IMR-90 (cell line): ENCODE data around the gene MT1X. TPM values are rescaled to one million over a fixed set of nuclear protein-coding genes. Genes with fewer than 3 reads are reported as not detected.

Source experiments
- ATAC-seq: fragments of 200-7000 bp; cut with Tn5 transposase; 2 replicates; pipeline ENCODE4 v1.9.1; 2020; ENCODE audit warnings: low read depth, mild to moderate bottlenecking, moderate library complexity
- BruUV-seq: library from RNA; stranded (reverse); fragments of 400-500 nt; replicated peaks from 2 replicates; lab custom pipeline; 2021; lab: Mats Ljungman, UMichigan
- CTCF ChIA-PET: fragments of 300-600 bp; formaldehyde crosslinking; extraction: SDS; loops from one replicate; lab custom pipeline; 2021; ENCODE audit warnings: antibody characterized with exemption; lab: Yijun Ruan, JAX
- POLR2A ChIA-PET: fragments of 300-600 bp; sonication (Branson Sonifier 250); formaldehyde crosslinking; loops from one replicate; lab custom pipeline; 2022; ENCODE audit warnings: antibody characterized with exemption; ENCODE audit not compliant: unreplicated experiment; lab: Charles Lee
- DNase-seq: peaks from one replicate; pipeline ENCODE4 v3.0.0; 2013
- H2AFZ ChIP-seq: replicated peaks from 2 replicates; pipeline ENCODE3; 2013; ENCODE audit warnings: low read length, mild to moderate bottlenecking; ENCODE audit not compliant: poor library complexity
- H2AK5ac ChIP-seq: 2 replicates; pipeline ENCODE4 v1.6.1; 2013; ENCODE audit warnings: low read depth, low read length, inconsistent platforms
- H2AK9ac ChIP-seq: replicated peaks from 2 replicates; pipeline ENCODE3; 2013; ENCODE audit warnings: mild to moderate bottlenecking, low read depth, low read length, moderate library complexity; ENCODE audit not compliant: poor library complexity
- H2BK120ac ChIP-seq: 2 replicates; pipeline ENCODE4 v1.6.1; 2013; ENCODE audit warnings: low read depth, low read length, inconsistent platforms
- H2BK15ac ChIP-seq: 3 replicates; pipeline ENCODE4 v1.6.1; 2013; ENCODE audit warnings: low read depth, low read length, inconsistent platforms
- H2BK20ac ChIP-seq: 2 replicates; pipeline ENCODE4 v1.6.1; 2013; ENCODE audit warnings: low read depth, mild to moderate bottlenecking, inconsistent platforms, low read length, moderate library complexity
- H2BK5ac ChIP-seq: 2 replicates; pipeline ENCODE4 v1.6.1; 2013; ENCODE audit warnings: mild to moderate bottlenecking, low read depth, low read length, inconsistent platforms; ENCODE audit not compliant: poor library complexity, severe bottlenecking
- H3K14ac ChIP-seq: replicated peaks from 2 replicates; pipeline ENCODE4 v1.6.1; 2013; ENCODE audit warnings: low read depth, low read length, inconsistent platforms
- H3K18ac ChIP-seq: 2 replicates; pipeline ENCODE4 v1.6.1; 2013; ENCODE audit warnings: low read depth, low read length, control low read depth
- H3K23ac ChIP-seq: 2 replicates; pipeline ENCODE4 v1.6.1; 2013; ENCODE audit warnings: low read depth, low read length, inconsistent platforms
- H3K27ac ChIP-seq: 2 replicates; pipeline ENCODE4 v1.5.1; 2013; ENCODE audit warnings: mild to moderate bottlenecking, control low read depth, low read length; ENCODE audit not compliant: insufficient read depth
- H3K27me3 ChIP-seq: 2 replicates; pipeline ENCODE4 v1.6.1; 2013; ENCODE audit warnings: low read length; ENCODE audit not compliant: control insufficient read depth, insufficient read depth
- H3K36me3 ChIP-seq: 2 replicates; pipeline ENCODE4 v1.6.1; 2013; ENCODE audit warnings: low read length, mixed read lengths; ENCODE audit not compliant: control insufficient read depth, insufficient read depth
- H3K4ac ChIP-seq: 2 replicates; pipeline ENCODE4 v1.6.1; 2013; ENCODE audit warnings: low read depth, low read length, inconsistent platforms
- H3K4me1 ChIP-seq: 2 replicates; pipeline ENCODE4 v1.6.1; 2013; ENCODE audit warnings: low read length, mixed read lengths; ENCODE audit not compliant: control insufficient read depth, insufficient read depth
- H3K4me2 ChIP-seq: 2 replicates; pipeline ENCODE4 v1.6.1; 2013; ENCODE audit warnings: low read depth, mild to moderate bottlenecking, control low read depth, low read length, moderate library complexity
- H3K4me3 ChIP-seq: 2 replicates; pipeline ENCODE4 v1.5.1; 2013; ENCODE audit warnings: low read depth, mild to moderate bottlenecking, control low read depth, low read length, moderate library complexity; ENCODE audit not compliant: insufficient read depth
- H3K56ac ChIP-seq: 2 replicates; pipeline ENCODE4 v1.6.1; 2013; ENCODE audit warnings: low read length, inconsistent platforms; ENCODE audit not compliant: insufficient read depth; ENCODE audit errors: extremely low read depth
- H3K79me1 ChIP-seq, 2 experiments: 2 replicates each; pipeline ENCODE4 v1.6.1; 2013; ENCODE audit warnings: low read length in 2 of 2, inconsistent platforms in 1 of 2, low read depth in 1 of 2
- H3K9ac ChIP-seq: 2 replicates; pipeline ENCODE4 v1.6.1; 2013; ENCODE audit warnings: low read depth, low read length, control low read depth
- H3K9me1 ChIP-seq: 2 replicates; pipeline ENCODE4 v1.6.1; 2013; ENCODE audit warnings: low read length, inconsistent platforms; ENCODE audit not compliant: insufficient read depth
- H3K9me3 ChIP-seq: 2 replicates; pipeline ENCODE4 v1.6.1; 2013; ENCODE audit warnings: low read length; ENCODE audit not compliant: control insufficient read depth, insufficient read depth
- H4K20me1 ChIP-seq: 2 replicates; pipeline ENCODE4 v1.6.1; 2013; ENCODE audit warnings: low read length, inconsistent platforms; ENCODE audit not compliant: insufficient read depth
- H4K5ac ChIP-seq: 2 replicates; pipeline ENCODE4 v1.6.1; 2013; ENCODE audit warnings: mild to moderate bottlenecking, low read depth, low read length, control low read depth
- H4K8ac ChIP-seq, 2 experiments: 2 replicates each; pipeline ENCODE4 v1.6.1; 2013; ENCODE audit warnings: low read depth in 2 of 2, low read length in 2 of 2, control low read depth in 1 of 2, inconsistent platforms in 1 of 2
- H4K91ac ChIP-seq: 2 replicates; pipeline ENCODE4 v1.6.1; 2013; ENCODE audit warnings: low read depth, low read length, inconsistent platforms; ENCODE audit not compliant: insufficient read depth
- BHLHE40 ChIP-seq: fragments of 150-350 bp; IDR thresholded peaks from 2 replicates; pipeline ENCODE4 v1.6.1; 2016; ENCODE audit warnings: mild to moderate bottlenecking, low read depth, low read length
- CEBPB ChIP-seq: IDR thresholded peaks from 2 replicates; pipeline ENCODE4 v1.6.1; 2012; ENCODE audit warnings: low read depth, low read length, improper control_type of control experiment
- CHD1 ChIP-seq: IDR thresholded peaks from 2 replicates; pipeline ENCODE4 v1.6.1; 2012; ENCODE audit warnings: low read depth, low read length, improper control_type of control experiment
- CTCF ChIP-seq: conservative IDR thresholded peaks from 2 replicates; pipeline ENCODE4 v1.5.1; 2012; ENCODE audit warnings: mild to moderate bottlenecking, low read depth, low read length, improper control_type of control experiment
- ELK1 ChIP-seq: fragments of 150-350 bp; IDR thresholded peaks from 2 replicates; pipeline ENCODE4 v1.6.1; 2016; ENCODE audit warnings: low read depth, mild to moderate bottlenecking, low read length, moderate library complexity, borderline replicate concordance
- FOS ChIP-seq: fragments of 150-350 bp; IDR thresholded peaks from 2 replicates; pipeline ENCODE4 v1.6.1; 2016; ENCODE audit warnings: low read depth, low read length
- MAFK ChIP-seq: IDR thresholded peaks from 2 replicates; pipeline ENCODE4 v1.6.1; 2012; ENCODE audit warnings: low read depth, low read length, improper control_type of control experiment
- MAZ ChIP-seq: IDR thresholded peaks from 2 replicates; pipeline ENCODE4 v1.6.1; 2012; ENCODE audit warnings: low read depth, mild to moderate bottlenecking, low read length, improper control_type of control experiment, moderate library complexity, borderline replicate concordance
- MXI1 ChIP-seq: IDR thresholded peaks from 2 replicates; pipeline ENCODE4 v1.6.1; 2012; ENCODE audit warnings: low read depth, mild to moderate bottlenecking, low read length, moderate library complexity, borderline replicate concordance
- NFE2L2 ChIP-seq: fragments of 150-350 bp; IDR thresholded peaks from 2 replicates; pipeline ENCODE4 v1.6.1; 2016; ENCODE audit warnings: low read depth, mild to moderate bottlenecking, low read length
- POLR2A ChIP-seq: IDR thresholded peaks from 2 replicates; pipeline ENCODE4 v1.6.1; 2012; ENCODE audit warnings: mild to moderate bottlenecking, low read depth, low read length
- RAD21 ChIP-seq: IDR thresholded peaks from 2 replicates; pipeline ENCODE4 v1.6.1; 2012; ENCODE audit warnings: low read length, improper control_type of control experiment
- RCOR1 ChIP-seq: IDR thresholded peaks from 2 replicates; pipeline ENCODE4 v1.6.1; 2012; ENCODE audit warnings: mild to moderate bottlenecking, low read length, improper control_type of control experiment; ENCODE audit not compliant: insufficient replicate concordance
- RFX5 ChIP-seq: IDR thresholded peaks from 2 replicates; pipeline ENCODE4 v1.8.0; 2012; ENCODE audit warnings: low read depth, mild to moderate bottlenecking, low read length, moderate library complexity
- SMC3 ChIP-seq: fragments of 150-350 bp; IDR thresholded peaks from 2 replicates; pipeline ENCODE4 v1.6.1; 2016; ENCODE audit warnings: low read depth, mild to moderate bottlenecking, antibody characterized with exemption, low read length, moderate library complexity
- USF2 ChIP-seq: fragments of 150-350 bp; IDR thresholded peaks from 2 replicates; pipeline ENCODE4 v1.6.1; 2017; ENCODE audit warnings: mild to moderate bottlenecking, antibody characterized with exemption, low read length, low read depth
- WGBS, 2 experiments: methylation state at CpG; one replicate each; pipeline versions ENCODE4 v1.1.5 to v1.1.7; 2013; ENCODE audit warnings: missing lambda C conversion rate in 2 of 2; ENCODE audit not compliant: insufficient read length in 1 of 2; ENCODE audit errors: extremely low coverage in 2 of 2; 5-methylcytosine and 5-hydroxymethylcytosine counted together
- dilution Hi-C: fragments of 300-500 bp; cut with HindIII; formaldehyde crosslinking; loops from one replicate; pipeline ENCODE4 v1.14.3; 2018; ENCODE audit warnings: low sequenced_read_pairs; ENCODE audit not compliant: unreplicated experiment
- in situ Hi-C: fragments of 300-500 bp; cut with MboI; formaldehyde crosslinking; loops from 3 replicates; pipeline ENCODE4 v1.14.3; 2019; ENCODE audit warnings: low sequenced_read_pairs, inconsistent platforms, mixed read lengths
- intact Hi-C: fragments of 100-400 bp; cut with micrococcal nuclease; formaldehyde crosslinking; loops from 2 replicates; pipeline ENCODE4 v1.10.0; 2022
- polyA plus RNA-seq, 3 experiments: library from polyadenylated mRNA; depleted of rRNA; stranded (reverse); fragments of >200 nt; gene quantifications; 2 replicates each; pipeline ENCODE4 v1.2.3, GENCODE V29; 2012; ENCODE audit warnings: low replicate concordance in 1 of 3
- total RNA-seq: library from RNA; depleted of rRNA; stranded (reverse); fragments of >200 nt; gene quantifications from 2 replicates; pipeline ENCODE4 v1.2.3, GENCODE V29; 2012

MT1X gene
- total and polyA plus RNA-seq, 2 of the 4 experiments (the other 2 are of a cell fraction) = 5.6 to 170 TPM

- no peaks in the 10 kb centered on the region for H3K36me3 ChIP-seq
- no peak overlapping the region for H3K14ac ChIP-seq
- H3K23ac ChIP-seq = no peak overlapping the region
- H3K27ac ChIP-seq = no peak overlapping the region
- intact Hi-C loops (no loop called here), in situ Hi-C loops (no loop called here), dilution Hi-C loops (no loop called here)
- no peaks in the 10 kb centered on the region for H3K9me3 ChIP-seq
- H2BK20ac ChIP-seq = no peak overlapping the region
- H3K56ac ChIP-seq = no peak overlapping the region
- H3K4me2 ChIP-seq = no peak overlapping the region
- no peak overlapping the region for H4K5ac ChIP-seq
- H3K18ac ChIP-seq = no peak overlapping the region
- no peak overlapping the region for H3K4me3 ChIP-seq
- no peak overlapping the region for H2BK5ac ChIP-seq
- no peak overlapping the region for H3K4ac ChIP-seq
- no peak for TF ChIP-seq CTCF
- no peak for TF ChIP-seq SMC3
- no peak for TF ChIP-seq CEBPB
- no peak for TF ChIP-seq NFE2L2
- TF ChIP-seq USF2 = no peak
- TF ChIP-seq MAZ = no peak
- TF ChIP-seq POLR2A = no peak
- no peak for TF ChIP-seq MAFK
- no peak for TF ChIP-seq CHD1
- no peak for TF ChIP-seq ELK1
- TF ChIP-seq FOS = no peak
- no peak for TF ChIP-seq RCOR1
- no peak for TF ChIP-seq MXI1
- TF ChIP-seq BHLHE40 = no peak
- no peak for TF ChIP-seq RFX5
- no peak for TF ChIP-seq RAD21
- no peak overlapping the region for H4K8ac ChIP-seq
- H2AK5ac ChIP-seq = no peak overlapping the region
- H3K9me1 ChIP-seq = 0 out of 2 replicates have a peak, but pooled peaks cover under 1% of the 10 kb centered on the region
- ATAC-seq (no peak), DNase-seq (no peak)
- H3K9ac ChIP-seq = no peak overlapping the region
- ChIA-PET POLR2A (no interaction called here), CTCF (no interaction called here)
- H3K79me1 ChIP-seq = no peaks in the 10 kb centered on the region
- peaks cover 73% of the 10 kb centered on the region for H3K27me3 ChIP-seq
- H2AFZ ChIP-seq = no peak overlapping the region
- no peaks in the 10 kb centered on the region; the same call in 1 of the 2 replicates for H4K20me1 ChIP-seq
- WGBS, 2 experiments = no CpG with 5 or more reads among the region's 1 CpG
- no peak overlapping the region for H2AK9ac ChIP-seq
- no peak overlapping the region for H2BK15ac ChIP-seq
- no peaks in the 10 kb centered on the region for H3K4me1 ChIP-seq
- BruUV-seq = no TSS peak
- no peak overlapping the region for H4K91ac ChIP-seq
- H2BK120ac ChIP-seq = no peak overlapping the region
These were observed 29.7 kb upstream of the MT1X start for GRCh38 chr16:56652600-56652999.
